H1 (cell line): Measurements from ENCODE around the gene HMGCLL1. TPM values are rescaled to one million over a fixed set of nuclear protein-coding genes. Genes with fewer than 3 reads are reported as not detected.

Experiments
- CTCF ChIA-PET: fragments of 300-600 bp; sonication (Branson Sonifier 250); formaldehyde crosslinking; loops from one replicate; lab custom pipeline; 2021; ENCODE audit not compliant: partially characterized antibody; lab: Charles Lee
- POLR2A ChIA-PET: fragments of 300-600 bp; sonication (Branson Sonifier 250); formaldehyde crosslinking; loops from one replicate; lab custom pipeline; 2021; ENCODE audit warnings: inconsistent platforms; ENCODE audit not compliant: partially characterized antibody; lab: Charles Lee
- DNase-seq, 2 experiments: peaks; one replicate each; pipeline versions ENCODE4 v3.0.0 to v3.0.0-alpha.2; 2010 to 2022; ENCODE audit warnings: low spot score in 2 of 2, low read depth in 1 of 2, mixed read lengths in 1 of 2
- FAIRE-seq: peaks from 2 replicates; lab custom pipeline; 2011; peaks lifted over from hg19 to GRCh38; lab: Jason Lieb, UNC
- H2AFZ ChIP-seq: 2 replicates; pipeline ENCODE4 v1.8.1; 2012; ENCODE audit warnings: low read length, inconsistent platforms
- H2AK5ac ChIP-seq: 2 replicates; pipeline ENCODE4 v1.6.1; 2013; ENCODE audit warnings: low read depth, low read length
- H2BK120ac ChIP-seq: replicated peaks from 2 replicates; pipeline ENCODE3; 2013; ENCODE audit warnings: low read depth, low read length, inconsistent platforms
- H2BK12ac ChIP-seq: 2 replicates; pipeline ENCODE4 v1.6.1; 2013; ENCODE audit warnings: low read depth, low read length
- H2BK15ac ChIP-seq: 2 replicates; pipeline ENCODE4 v1.6.1; 2013; ENCODE audit warnings: low read length
- H2BK20ac ChIP-seq: 2 replicates; pipeline ENCODE4 v1.6.1; 2013; ENCODE audit warnings: low read length
- H2BK5ac ChIP-seq: 2 replicates; pipeline ENCODE4 v1.6.1; 2013; ENCODE audit warnings: low read depth, low read length
- H3K14ac ChIP-seq: 2 replicates; pipeline ENCODE4 v1.6.1; 2013; ENCODE audit warnings: inconsistent platforms; ENCODE audit not compliant: insufficient read length
- H3K18ac ChIP-seq: 2 replicates; pipeline ENCODE4 v1.6.1; 2013; ENCODE audit warnings: low read length; ENCODE audit errors: extremely low read depth
- H3K23ac ChIP-seq: 2 replicates; pipeline ENCODE4 v1.6.1; 2013; ENCODE audit warnings: inconsistent platforms; ENCODE audit not compliant: insufficient read length
- H3K23me2 ChIP-seq: 2 replicates; pipeline ENCODE4 v1.6.1; 2013; ENCODE audit warnings: low read depth, low read length
- H3K27ac ChIP-seq: 2 replicates; pipeline ENCODE4 v1.6.1; 2011; ENCODE audit warnings: low read depth, low read length, inconsistent platforms
- H3K27me3 ChIP-seq, 4 experiments: replicated peaks in 1 of 4; 1 replicate in 1 of 4; 2 replicates in 3 of 4; pipeline versions ENCODE4 v1.6.1 to v1.8.1; 2011 to 2013; ENCODE audit warnings: low read length in 3 of 4, mild to moderate bottlenecking in 3 of 4, inconsistent platforms in 2 of 4, mixed read lengths in 2 of 4, moderate library complexity in 1 of 4; ENCODE audit not compliant: control insufficient read depth in 3 of 4, insufficient read depth in 3 of 4; ENCODE audit errors: extremely low read depth in 1 of 4
- H3K36me3 ChIP-seq, 4 experiments: 2 replicates each; pipeline versions ENCODE4 v1.6.1 to v1.8.1; 2011 to 2013; ENCODE audit warnings: mild to moderate bottlenecking in 4 of 4, low read length in 3 of 4, moderate library complexity in 2 of 4, control low read depth in 1 of 4, inconsistent platforms in 1 of 4; ENCODE audit not compliant: insufficient read depth in 4 of 4, control insufficient read depth in 2 of 4
- H3K4ac ChIP-seq: replicated peaks from 2 replicates; pipeline ENCODE3; 2013; ENCODE audit warnings: low read length, low read depth, mixed read lengths, inconsistent platforms; ENCODE audit not compliant: insufficient read length
- H3K4me1 ChIP-seq, 4 experiments: replicated peaks in 1 of 4; 1 replicate in 1 of 4; 2 replicates in 3 of 4; pipeline versions ENCODE4 v1.6.1 to v1.8.1; 2011 to 2013; ENCODE audit warnings: low read length in 3 of 4, inconsistent platforms in 2 of 4, mixed read lengths in 1 of 4; ENCODE audit not compliant: insufficient read depth in 4 of 4, control insufficient read depth in 3 of 4
- H3K4me2 ChIP-seq, 2 experiments: 2 replicates each; pipeline versions ENCODE4 v1.6.1 to v1.8.1; 2011 to 2013; ENCODE audit warnings: low read depth in 2 of 2, low read length in 2 of 2, control low read depth in 1 of 2, inconsistent platforms in 1 of 2, mild to moderate bottlenecking in 1 of 2; ENCODE audit not compliant: insufficient read depth in 1 of 2
- H3K4me3 ChIP-seq, 4 experiments: fragments of 200-600, 300-600 bp in 1 of 4; sonication (generic), shearing (Covaris generic), sonication (Bioruptor Twin) in 1 of 4; 2 replicates each; pipeline versions ENCODE4 v1.5.1 to v1.8.1; 2011 to 2016; ENCODE audit warnings: low read length in 4 of 4, low read depth in 3 of 4, control low read depth in 2 of 4, inconsistent platforms in 2 of 4, mild to moderate bottlenecking in 2 of 4, mixed read lengths in 1 of 4, moderate library complexity in 1 of 4; ENCODE audit not compliant: insufficient read depth in 2 of 4; ENCODE audit errors: extremely low read depth in 1 of 4
- H3K56ac ChIP-seq: replicated peaks from 2 replicates; pipeline ENCODE3; 2013; ENCODE audit warnings: low read depth, mild to moderate bottlenecking, mixed read lengths, low read length, inconsistent platforms; ENCODE audit not compliant: insufficient read length
- H3K79me1 ChIP-seq: 2 replicates; pipeline ENCODE4 v1.6.1; 2013; ENCODE audit warnings: low read depth, low read length, control low read depth
- H3K79me2 ChIP-seq, 2 experiments: 2 replicates each; pipeline versions ENCODE4 v1.6.1 to v1.8.1; 2012 to 2013; ENCODE audit warnings: low read length in 2 of 2, mild to moderate bottlenecking in 2 of 2, inconsistent platforms in 1 of 2; ENCODE audit not compliant: insufficient read depth in 2 of 2, control insufficient read depth in 1 of 2
- H3K9ac ChIP-seq, 4 experiments: replicated peaks in 1 of 4; 1 replicate in 1 of 4; 2 replicates in 3 of 4; pipeline versions ENCODE4 v1.6.1 to v1.8.1; 2011 to 2013; ENCODE audit warnings: low read depth in 3 of 4, low read length in 3 of 4, control low read depth in 2 of 4, mild to moderate bottlenecking in 2 of 4, moderate library complexity in 2 of 4, inconsistent platforms in 1 of 4; ENCODE audit errors: extremely low read depth in 1 of 4
- H3K9me3 ChIP-seq, 2 experiments: 2 replicates each; pipeline versions ENCODE4 v1.6.1 to v1.8.1; 2012 to 2013; ENCODE audit warnings: mild to moderate bottlenecking in 2 of 2, moderate library complexity in 2 of 2, control low read depth in 1 of 2, inconsistent platforms in 1 of 2, low read depth in 1 of 2, low read length in 1 of 2, mixed read lengths in 1 of 2; ENCODE audit not compliant: insufficient read depth in 2 of 2
- H4K20me1 ChIP-seq, 2 experiments: replicated peaks in 1 of 2; 2 replicates each; pipeline versions ENCODE3 to v1.8.1; 2011 to 2013; ENCODE audit warnings: inconsistent platforms in 2 of 2, low read length in 2 of 2, mild to moderate bottlenecking in 1 of 2; ENCODE audit not compliant: insufficient read depth in 2 of 2, control insufficient read depth in 1 of 2
- H4K5ac ChIP-seq: 2 replicates; pipeline ENCODE4 v1.6.1; 2013; ENCODE audit warnings: low read length, low read depth, mixed read lengths, inconsistent platforms; ENCODE audit not compliant: insufficient read length
- H4K8ac ChIP-seq: 2 replicates; pipeline ENCODE4 v1.8.0; 2013; ENCODE audit warnings: mild to moderate bottlenecking, moderate library complexity, low read length, inconsistent platforms; ENCODE audit not compliant: insufficient read depth; ENCODE audit errors: extremely low read depth
- H4K91ac ChIP-seq: replicated peaks from 2 replicates; pipeline ENCODE3; 2013; ENCODE audit warnings: low read length, mixed read lengths, inconsistent platforms; ENCODE audit not compliant: insufficient read length
- ASH2L ChIP-seq: fragments of 200-600, 300-600 bp; sonication (generic); IDR thresholded peaks from one replicate; pipeline ENCODE4 v1.7.1; 2017; ENCODE audit warnings: low read length
- BCL11A ChIP-seq, 2 experiments: IDR thresholded peaks; one replicate each; pipeline ENCODE4 v1.6.1; 2011; ENCODE audit warnings: low read depth in 2 of 2, low read length in 2 of 2, mild to moderate bottlenecking in 2 of 2
- BRCA1 ChIP-seq: IDR thresholded peaks from 2 replicates; pipeline ENCODE4 v1.6.1; 2012; ENCODE audit warnings: low read depth, low read length, improper control_type of control experiment
- CBX5 ChIP-seq: fragments of 300-800, 300-1000 bp; sonication (generic); IDR thresholded peaks from 2 replicates; pipeline ENCODE4 v1.7.1; 2016; ENCODE audit warnings: antibody characterized with exemption, low read length, low read depth
- FOSL1 ChIP-seq: IDR thresholded peaks from 2 replicates; pipeline ENCODE4 v1.6.1; 2011; ENCODE audit warnings: mild to moderate bottlenecking, low read depth, low read length, moderate library complexity; ENCODE audit not compliant: insufficient read depth
- HDAC6 ChIP-seq: IDR thresholded peaks from one replicate; pipeline ENCODE4 v1.7.1; 2012; ENCODE audit warnings: low read depth, mild to moderate bottlenecking, inconsistent platforms, low read length, moderate library complexity
- MAX ChIP-seq: IDR thresholded peaks from 2 replicates; pipeline ENCODE4 v1.6.1; 2012; ENCODE audit warnings: inconsistent platforms
- NANOG ChIP-seq: IDR thresholded peaks from 2 replicates; pipeline ENCODE4 v1.6.1; 2011; ENCODE audit warnings: low read length, low read depth, mild to moderate bottlenecking, inconsistent platforms; ENCODE audit not compliant: insufficient read depth, poor library complexity, severe bottlenecking
- NRF1 ChIP-seq: IDR thresholded peaks from 2 replicates; pipeline ENCODE4 v1.6.1; 2011; ENCODE audit warnings: mild to moderate bottlenecking, low read depth, low read length, improper control_type of control experiment
- POU5F1 ChIP-seq: IDR thresholded peaks from 2 replicates; pipeline ENCODE4 v1.6.1; 2011; ENCODE audit warnings: low read depth, mild to moderate bottlenecking, low read length, moderate library complexity
- RXRA ChIP-seq: IDR thresholded peaks from 2 replicates; pipeline ENCODE4 v1.6.1; 2011; ENCODE audit warnings: low read depth, mild to moderate bottlenecking, low read length, moderate library complexity; ENCODE audit not compliant: insufficient read depth
- SUZ12 ChIP-seq: fragments of 200-600 bp; sonication (generic); IDR thresholded peaks from 2 replicates; pipeline ENCODE4 v1.6.1; 2012; ENCODE audit warnings: mild to moderate bottlenecking, inconsistent platforms, low read length, moderate library complexity, mixed read lengths
- TCF12 ChIP-seq: IDR thresholded peaks from 2 replicates; pipeline ENCODE4 v1.6.1; 2011; ENCODE audit warnings: low read depth, mild to moderate bottlenecking, low read length
- WGBS, 2 experiments: shearing (Covaris generic) in 1 of 2; methylation state at CpG; one replicate each; pipeline versions ENCODE4 v1.1.6 to v1.1.7; 2013 to 2015; ENCODE audit warnings: low lambda C conversion rate in 2 of 2, mixed read lengths in 2 of 2, inconsistent platforms in 1 of 2, low coverage in 1 of 2, missing lambda C conversion rate in 1 of 2; ENCODE audit not compliant: insufficient replicate concordance in 2 of 2, insufficient coverage in 1 of 2, insufficient read length in 1 of 2; ENCODE audit errors: extremely low coverage in 1 of 2, missing lambda C conversion rate in 1 of 2; 5-methylcytosine and 5-hydroxymethylcytosine counted together
- polyA plus RNA-seq, 7 experiments: library from polyadenylated mRNA; depleted of rRNA in 3 of 7; stranded (reverse) in 5 of 7; unstranded in 2 of 7; fragments of >200 nt in 5 of 7; fragments of 200-250 nt in 2 of 7; gene quantifications; 1 replicate in 5 of 7; 2 replicates in 1 of 7; 4 replicates in 1 of 7; pipeline versions ENCODE4 v1.2.1 to v1.2.3, GENCODE V29; 2011 to 2013; ENCODE audit warnings: missing spikeins in 2 of 7, mixed read lengths in 2 of 7
- total RNA-seq: library from RNA; stranded (reverse); fragmentation: NEBNext Ultra II Directional; extraction: Animal tissue kit (Norgen Biotek cat#: 25700); gene quantifications from 2 replicates; pipeline ENCODE4 v1.2.1, GENCODE V29; 2021
- TF ChIP-seq, protein P1 (sequence below): IDR thresholded peaks from 2 replicates; pipeline ENCODE4 v1.6.1; 2012; ENCODE audit warnings: inconsistent platforms

The HMGCLL1 gene
- total and polyA plus RNA-seq, 2 of the 8 experiments (the other 6 are each of a cell fraction or from before 2014, with no cell fraction given), result 0.06 to 0.41 TPM

GRCh38 chr6:55492259-55492658 is 86.7 kb downstream of the HMGCLL1 start:
- Histone ChIP-seq H3K79me1 (no peaks in the 10 kb centered on the region), H3K4me1 (no peaks in the 10 kb centered on the region), H2AFZ (no peak overlapping the region), H3K36me3 (no peaks in the 10 kb centered on the region), H3K18ac (no peak overlapping the region), H2AK5ac (no peak overlapping the region), H3K4me2 (no peak overlapping the region), H3K23ac (no peak overlapping the region), H3K9me3 (no peaks in the 10 kb centered on the region), H3K4ac (no peak overlapping the region), H3K14ac (no peak overlapping the region), H2BK5ac (no peak overlapping the region), H3K79me2 (no peaks in the 10 kb centered on the region), H3K23me2 (no peaks in the 10 kb centered on the region), H3K4me3 (no peak overlapping the region), H4K91ac (no peak overlapping the region), H3K9ac (no peak overlapping the region), H2BK12ac (no peak overlapping the region), H2BK15ac (no peak overlapping the region), H2BK20ac (no peak overlapping the region), H3K27me3 (no peaks in the 10 kb centered on the region), H3K56ac (no peak overlapping the region), H4K5ac (no peak overlapping the region), H3K27ac (no peak overlapping the region), H2BK120ac (no peak overlapping the region), H4K20me1 (no peaks in the 10 kb centered on the region), H4K8ac (no peak overlapping the region)
- ChIA-PET POLR2A (no interaction called here), CTCF (interaction anchor here (0.8 kb wide), 1 partner anchor 11 kb away, joined by 3 read pairs; no protein-coding TSS in a partner anchor)
- DNase-seq (no peak), FAIRE-seq (no peak)
- WGBS, 2 experiments, result 95% methylated on average over 4 of the region's 4 CpGs; no CpG with 5 or more reads in 1 of the 2 experiments
- no peak for TF ChIP-seq NANOG
- no peak for TF ChIP-seq MAX
- TF ChIP-seq HDAC6, result no peak
- TF ChIP-seq CBX5, result no peak
- TF ChIP-seq FOSL1, result no peak
- TF ChIP-seq ASH2L, result no peak
- TF ChIP-seq, protein P1, sequence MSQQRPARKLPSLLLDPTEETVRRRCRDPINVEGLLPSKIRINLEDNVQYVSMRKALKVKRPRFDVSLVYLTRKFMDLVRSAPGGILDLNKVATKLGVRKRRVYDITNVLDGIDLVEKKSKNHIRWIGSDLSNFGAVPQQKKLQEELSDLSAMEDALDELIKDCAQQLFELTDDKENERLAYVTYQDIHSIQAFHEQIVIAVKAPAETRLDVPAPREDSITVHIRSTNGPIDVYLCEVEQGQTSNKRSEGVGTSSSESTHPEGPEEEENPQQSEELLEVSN, result no peak
- no peak for TF ChIP-seq NRF1
- TF ChIP-seq BCL11A (IDR thresholded peaks at IDR 0.05; ENCODE audit: low read depth in 2 of 2, low read length in 2 of 2), result no peak
- TF ChIP-seq BRCA1, result no peak
- TF ChIP-seq POU5F1, result no peak
- no peak for TF ChIP-seq RXRA
- no peak for TF ChIP-seq TCF12
- TF ChIP-seq SUZ12, result no peak
